ENCODE measurements around the gene LDLRAP1.

The LDLRAP1 gene

GRCh38 chr1:25607123-25607522, 63.7 kb downstream of the LDLRAP1 start:
- no peak for DNase-seq (ENCODE audit: low read depth)
- H3K4me3 ChIP-seq (ENCODE audit: low read depth, low read length): no peak overlapping the region
- TF ChIP-seq, protein P1, sequence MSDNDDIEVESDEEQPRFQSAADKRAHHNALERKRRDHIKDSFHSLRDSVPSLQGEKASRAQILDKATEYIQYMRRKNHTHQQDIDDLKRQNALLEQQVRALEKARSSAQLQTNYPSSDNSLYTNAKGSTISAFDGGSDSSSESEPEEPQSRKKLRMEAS (IDR thresholded peaks at IDR 0.05; ENCODE audit: low read depth, low read length): no peak
- TF ChIP-seq MYC (IDR thresholded peaks at IDR 0.05; ENCODE audit: low read depth, low read length) (no peak), POLR2A (IDR thresholded peaks at IDR 0.05; ENCODE audit: extremely low read depth, insufficient read length) (no peak), CTCF (IDR thresholded peaks at IDR 0.05; ENCODE audit: low read depth, low read length) (no peak)

GRCh38 chr1:25608488-25609178, 65.2 kb downstream of the LDLRAP1 start:
- DNase-seq (ENCODE audit: low read depth): peak; percentile 89
- TF ChIP-seq CTCF (IDR thresholded peaks at IDR 0.05; ENCODE audit: low read depth, low read length) (peak; percentile 27), POLR2A (IDR thresholded peaks at IDR 0.05; ENCODE audit: extremely low read depth, insufficient read length) (no peak)
- TF ChIP-seq, protein P1 (IDR thresholded peaks at IDR 0.05; ENCODE audit: low read depth, low read length): peak; percentile 74
- no peak overlapping the region for H3K4me3 ChIP-seq (ENCODE audit: low read depth, low read length)

DNA sequence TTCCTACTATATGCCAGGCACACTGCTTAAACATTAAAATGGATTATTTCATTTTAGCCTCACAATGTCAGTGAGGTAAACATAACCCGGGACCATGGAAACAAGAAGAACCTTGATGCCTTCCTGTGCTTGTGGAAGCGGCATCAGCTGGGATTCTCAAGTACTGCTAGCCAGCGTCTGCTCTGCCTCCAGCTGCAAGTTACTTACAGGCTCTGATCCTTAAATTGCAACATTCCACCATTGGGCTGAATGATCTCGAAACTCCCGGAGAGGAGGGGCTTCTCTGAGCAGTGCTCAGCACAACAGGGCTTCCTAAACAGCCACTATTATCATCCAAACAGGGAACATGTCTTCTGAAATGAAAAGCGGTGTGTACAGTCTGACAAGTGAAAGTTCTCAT, 66.5 kb downstream of the LDLRAP1 start:
- TF ChIP-seq, protein P1 (IDR thresholded peaks at IDR 0.05; ENCODE audit: low read depth, low read length): no peak
- no peak for TF ChIP-seq MYC (IDR thresholded peaks at IDR 0.05; ENCODE audit: low read depth, low read length)
- no peak overlapping the region for H3K4me3 ChIP-seq (ENCODE audit: low read depth, low read length)
- peak; percentile 29 for DNase-seq (ENCODE audit: low read depth)

GRCh38 chr1:25610822-25611630, 67.6 kb downstream of the LDLRAP1 start:
- peak; percentile 44 for DNase-seq (ENCODE audit: low read depth)
- no peak overlapping the region for H3K4me3 ChIP-seq (ENCODE audit: low read depth, low read length)
- TF ChIP-seq, protein P1 (IDR thresholded peaks at IDR 0.05; ENCODE audit: low read depth, low read length): no peak
- no peak for TF ChIP-seq POLR2A (IDR thresholded peaks at IDR 0.05; ENCODE audit: extremely low read depth, insufficient read length)
- no peak for TF ChIP-seq CTCF (IDR thresholded peaks at IDR 0.05; ENCODE audit: low read depth, low read length)
- no peak for TF ChIP-seq MYC (IDR thresholded peaks at IDR 0.05; ENCODE audit: low read depth, low read length)

- no peak for DNase-seq (ENCODE audit: low read depth)
- H3K4me3 ChIP-seq (ENCODE audit: low read depth, low read length): no peak overlapping the region
- TF ChIP-seq CTCF (IDR thresholded peaks at IDR 0.05; ENCODE audit: low read depth, low read length) (no peak), POLR2A (IDR thresholded peaks at IDR 0.05; ENCODE audit: extremely low read depth, insufficient read length) (no peak), MYC (IDR thresholded peaks at IDR 0.05; ENCODE audit: low read depth, low read length) (no peak)
- TF ChIP-seq, protein P1 (IDR thresholded peaks at IDR 0.05; ENCODE audit: low read depth, low read length): no peak
Measured at GRCh38 chr1:25611843-25612242, 68.4 kb downstream of the LDLRAP1 start.

GRCh38 chr1:25612421-25612820, 69.0 kb downstream of the LDLRAP1 start:
- H3K4me3 ChIP-seq (ENCODE audit: low read depth, low read length): no peak overlapping the region
- no peak for DNase-seq (ENCODE audit: low read depth)
- TF ChIP-seq POLR2A (IDR thresholded peaks at IDR 0.05; ENCODE audit: extremely low read depth, insufficient read length) (no peak), MYC (IDR thresholded peaks at IDR 0.05; ENCODE audit: low read depth, low read length) (no peak), CTCF (IDR thresholded peaks at IDR 0.05; ENCODE audit: low read depth, low read length) (no peak)
- TF ChIP-seq, protein P1 (IDR thresholded peaks at IDR 0.05; ENCODE audit: low read depth, low read length): no peak

Data from NB4 (cell line).